ENCODE results near the gene MYLK.

The MYLK gene

DNA sequence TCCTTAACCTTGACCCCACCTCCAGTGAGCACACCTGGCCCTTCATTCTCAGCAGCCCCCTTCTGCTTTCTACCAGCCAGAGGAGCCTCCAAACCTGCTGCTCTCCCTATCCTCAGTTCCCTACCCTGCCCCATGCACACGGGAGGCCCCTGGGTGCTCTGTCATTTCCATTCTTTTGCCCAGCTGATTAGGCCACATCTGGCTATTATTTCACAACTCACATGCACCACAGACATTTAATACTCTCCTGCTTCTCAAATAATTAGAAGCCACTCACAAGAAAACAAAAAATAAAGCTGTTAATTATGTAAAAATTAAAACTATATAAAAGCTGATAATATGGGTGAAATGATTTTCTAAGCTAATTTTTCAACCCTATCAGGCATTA is 50.7 kb downstream of the MYLK start:
- TF ChIP-seq FOXP2 (optimal IDR thresholded peaks at IDR 0.05; ENCODE audit: borderline replicate concordance, extremely low read depth, extremely low read length, insufficient read depth): no peak
- no peak for TF ChIP-seq TAF1 (IDR thresholded peaks at IDR 0.05; ENCODE audit: borderline replicate concordance, insufficient read depth, low read length)
- TF ChIP-seq, protein P1, sequence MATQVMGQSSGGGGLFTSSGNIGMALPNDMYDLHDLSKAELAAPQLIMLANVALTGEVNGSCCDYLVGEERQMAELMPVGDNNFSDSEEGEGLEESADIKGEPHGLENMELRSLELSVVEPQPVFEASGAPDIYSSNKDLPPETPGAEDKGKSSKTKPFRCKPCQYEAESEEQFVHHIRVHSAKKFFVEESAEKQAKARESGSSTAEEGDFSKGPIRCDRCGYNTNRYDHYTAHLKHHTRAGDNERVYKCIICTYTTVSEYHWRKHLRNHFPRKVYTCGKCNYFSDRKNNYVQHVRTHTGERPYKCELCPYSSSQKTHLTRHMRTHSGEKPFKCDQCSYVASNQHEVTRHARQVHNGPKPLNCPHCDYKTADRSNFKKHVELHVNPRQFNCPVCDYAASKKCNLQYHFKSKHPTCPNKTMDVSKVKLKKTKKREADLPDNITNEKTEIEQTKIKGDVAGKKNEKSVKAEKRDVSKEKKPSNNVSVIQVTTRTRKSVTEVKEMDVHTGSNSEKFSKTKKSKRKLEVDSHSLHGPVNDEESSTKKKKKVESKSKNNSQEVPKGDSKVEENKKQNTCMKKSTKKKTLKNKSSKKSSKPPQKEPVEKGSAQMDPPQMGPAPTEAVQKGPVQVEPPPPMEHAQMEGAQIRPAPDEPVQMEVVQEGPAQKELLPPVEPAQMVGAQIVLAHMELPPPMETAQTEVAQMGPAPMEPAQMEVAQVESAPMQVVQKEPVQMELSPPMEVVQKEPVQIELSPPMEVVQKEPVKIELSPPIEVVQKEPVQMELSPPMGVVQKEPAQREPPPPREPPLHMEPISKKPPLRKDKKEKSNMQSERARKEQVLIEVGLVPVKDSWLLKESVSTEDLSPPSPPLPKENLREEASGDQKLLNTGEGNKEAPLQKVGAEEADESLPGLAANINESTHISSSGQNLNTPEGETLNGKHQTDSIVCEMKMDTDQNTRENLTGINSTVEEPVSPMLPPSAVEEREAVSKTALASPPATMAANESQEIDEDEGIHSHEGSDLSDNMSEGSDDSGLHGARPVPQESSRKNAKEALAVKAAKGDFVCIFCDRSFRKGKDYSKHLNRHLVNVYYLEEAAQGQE (IDR thresholded peaks at IDR 0.05; ENCODE audit: insufficient read depth in 1 of 2, low read depth in 2 of 2, low read length in 2 of 2): no peak
- no peak for TF ChIP-seq SIN3A (IDR thresholded peaks at IDR 0.05; ENCODE audit: borderline replicate concordance, insufficient read depth, low read length)
- TF ChIP-seq POLR2AphosphoS5 (IDR thresholded peaks at IDR 0.05; ENCODE audit: low read depth, low read length): no peak

DNA sequence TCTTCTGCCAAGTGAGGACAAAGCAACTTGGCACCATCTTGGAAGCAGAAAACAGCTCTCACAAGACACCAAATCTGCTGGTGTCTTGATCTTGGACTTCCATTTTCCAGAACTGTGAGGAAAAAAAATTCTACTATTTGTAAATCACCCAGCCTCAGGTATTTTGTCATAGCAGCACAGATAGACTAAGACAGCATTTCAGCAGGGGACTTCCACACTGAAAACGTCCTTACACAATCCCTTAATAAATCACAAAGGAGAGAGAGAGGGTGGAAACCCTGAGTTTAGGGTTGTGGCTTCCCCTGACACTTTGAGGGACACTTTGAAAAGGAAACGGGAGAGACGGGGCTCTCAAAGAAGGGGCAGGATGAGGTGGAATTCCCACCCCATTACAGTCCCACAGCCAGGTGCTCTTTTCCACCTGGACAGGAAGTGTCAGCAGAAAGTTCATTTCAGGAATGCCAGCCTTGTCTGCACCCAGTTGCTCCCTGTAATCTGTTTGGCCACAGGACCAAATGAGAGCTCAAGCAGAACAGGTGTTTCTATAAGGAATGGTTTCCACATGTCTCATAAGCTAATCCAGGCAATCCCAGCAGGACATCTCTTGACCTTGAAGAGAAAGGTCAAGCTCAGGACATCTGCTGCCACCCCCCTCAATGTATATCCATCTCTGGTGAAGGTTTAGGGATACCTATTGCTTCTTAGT is 51.3 kb downstream of the MYLK start:
- TF ChIP-seq SIN3A (IDR thresholded peaks at IDR 0.05; ENCODE audit: borderline replicate concordance, insufficient read depth, low read length) (no peak), TAF1 (IDR thresholded peaks at IDR 0.05; ENCODE audit: borderline replicate concordance, insufficient read depth, low read length) (no peak), FOXP2 (optimal IDR thresholded peaks at IDR 0.05; ENCODE audit: borderline replicate concordance, extremely low read depth, extremely low read length, insufficient read depth) (no peak)

DNA sequence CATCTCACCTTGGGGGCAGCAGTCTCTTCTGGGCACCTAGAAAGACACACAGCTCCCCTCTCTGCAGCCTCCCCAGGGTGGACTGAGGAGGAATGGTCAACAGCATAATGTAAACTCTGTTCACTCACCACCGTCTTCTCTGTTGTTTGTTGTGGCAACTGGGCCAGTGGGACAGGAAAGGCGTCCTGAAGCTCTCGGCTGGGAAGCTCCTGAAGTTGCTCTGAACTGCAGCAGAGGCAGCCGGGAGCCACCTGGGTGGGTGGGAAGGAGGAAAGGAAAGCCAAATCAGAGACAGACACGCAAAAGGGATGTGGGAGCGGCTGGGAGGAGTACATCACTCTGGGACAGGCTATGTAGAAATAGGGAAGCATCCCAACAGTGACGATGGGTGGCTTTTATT is 52.7 kb downstream of the MYLK start:
- TF ChIP-seq POLR2AphosphoS5 (IDR thresholded peaks at IDR 0.05; ENCODE audit: low read depth, low read length) (no peak), FOXP2 (optimal IDR thresholded peaks at IDR 0.05; ENCODE audit: borderline replicate concordance, extremely low read depth, extremely low read length, insufficient read depth) (no peak), SIN3A (IDR thresholded peaks at IDR 0.05; ENCODE audit: borderline replicate concordance, insufficient read depth, low read length) (no peak), TAF1 (IDR thresholded peaks at IDR 0.05; ENCODE audit: borderline replicate concordance, insufficient read depth, low read length) (no peak)
- TF ChIP-seq, protein P1 (IDR thresholded peaks at IDR 0.05; ENCODE audit: insufficient read depth in 1 of 2, low read depth in 2 of 2, low read length in 2 of 2): no peak

DNA sequence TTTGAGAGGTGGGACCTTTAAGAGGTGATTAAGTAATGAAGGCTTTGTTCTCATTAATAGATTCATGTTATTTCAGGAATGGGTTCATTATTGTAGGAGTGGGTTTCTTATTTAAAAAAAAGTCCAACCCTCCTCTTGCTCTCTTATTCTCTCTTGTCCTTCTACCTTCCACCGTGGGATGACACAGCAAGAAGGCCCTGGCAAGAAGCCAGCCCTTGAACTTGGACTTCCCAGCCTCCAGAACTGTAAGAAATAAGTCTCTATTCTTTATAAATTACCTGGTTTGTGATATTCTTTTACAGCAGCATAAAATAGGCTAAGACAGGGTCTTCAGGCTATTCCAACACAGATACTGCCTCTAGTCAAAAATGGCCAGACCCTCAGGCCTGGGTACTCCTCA is 62.2 kb downstream of the MYLK start:
- TF ChIP-seq, protein P1 (IDR thresholded peaks at IDR 0.05; ENCODE audit: insufficient read depth in 1 of 2, low read depth in 2 of 2, low read length in 2 of 2): no peak
- no peak for TF ChIP-seq POLR2AphosphoS5 (IDR thresholded peaks at IDR 0.05; ENCODE audit: low read depth, low read length)
- no peak for TF ChIP-seq FOXP2 (optimal IDR thresholded peaks at IDR 0.05; ENCODE audit: borderline replicate concordance, extremely low read depth, extremely low read length, insufficient read depth)
- no peak for TF ChIP-seq TAF1 (IDR thresholded peaks at IDR 0.05; ENCODE audit: borderline replicate concordance, insufficient read depth, low read length)
- no peak for TF ChIP-seq SIN3A (IDR thresholded peaks at IDR 0.05; ENCODE audit: borderline replicate concordance, insufficient read depth, low read length)

DNA sequence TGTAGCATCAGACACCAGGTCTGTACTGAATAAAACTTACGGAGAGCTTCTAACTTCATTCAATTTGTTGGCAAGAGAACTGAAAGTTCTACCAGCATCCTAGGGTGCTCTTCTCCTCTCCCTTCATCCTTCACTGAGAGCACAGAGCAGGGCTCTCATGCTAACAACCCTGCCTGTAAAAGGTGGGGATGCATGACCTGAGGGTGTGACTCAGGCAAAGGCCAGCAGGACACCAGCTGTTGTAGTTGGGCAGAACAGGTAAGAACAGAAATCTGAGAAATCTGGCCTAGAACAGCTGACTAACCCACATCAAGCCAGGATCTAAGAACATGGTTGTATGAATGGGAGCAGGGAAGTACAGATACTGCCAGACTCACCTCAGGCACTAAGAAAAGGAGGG is 64.2 kb downstream of the MYLK start:
- TF ChIP-seq, protein P1 (IDR thresholded peaks at IDR 0.05; ENCODE audit: insufficient read depth in 1 of 2, low read depth in 2 of 2, low read length in 2 of 2): no peak

Data from PFSK-1 (cell line).